HG02870 (cell line): Measurements from ENCODE around the gene MTFP1.
"Not testable (repeated sequence)": the region's sequence is repeated elsewhere in the genome, so short reads cannot be mapped to it uniquely, and the experiment has no call there.

Experiments used
- ATAC-seq: cut with Tn5 transposase; IDR thresholded peaks from one replicate; pipeline ENCODE4 v1.9.1; 2021; ENCODE audit warnings: mild to moderate bottlenecking, moderate library complexity; ENCODE audit not compliant: unreplicated experiment

The MTFP1 gene

GRCh38 chr22:30425327-30425615 lies 297 bp upstream of the MTFP1 start:
- no peak for ATAC-seq

- ATAC-seq = no peak
These were observed 1.1 kb downstream of the MTFP1 start for GRCh38 chr22:30426388-30427353.

GRCh38 chr22:30427871-30428270 lies 2.3 kb downstream of the MTFP1 start:
- no peak for ATAC-seq

GRCh38 chr22:30429887-30430286 lies 4.3 kb downstream of the MTFP1 start:
- ATAC-seq = no peak

- no peak for ATAC-seq
These were observed 5.4 kb downstream of the MTFP1 start for GRCh38 chr22:30430933-30431332.

- no peak for ATAC-seq
These were observed 6.5 kb downstream of the MTFP1 start for GRCh38 chr22:30432096-30432495.

- ATAC-seq = no peak
These were observed 7.0 kb downstream of the MTFP1 start for GRCh38 chr22:30432520-30432919.

- no peak for ATAC-seq
These were observed 7.7 kb downstream of the MTFP1 start for GRCh38 chr22:30433227-30433626.

GRCh38 chr22:30433773-30434172 lies 8.2 kb downstream of the MTFP1 start:
- ATAC-seq = no peak

- ATAC-seq = no peak
These were observed 9.3 kb downstream of the MTFP1 start for GRCh38 chr22:30434843-30435242.

GRCh38 chr22:30435674-30436126 lies 10.1 kb downstream of the MTFP1 start:
- ATAC-seq = no peak

- no peak for ATAC-seq
These were observed 10.6 kb downstream of the MTFP1 start for GRCh38 chr22:30436196-30436595.

GRCh38 chr22:30438559-30438958 lies 13.0 kb downstream of the MTFP1 start:
- no peak for ATAC-seq

- no peak for ATAC-seq
These were observed 13.7 kb downstream of the MTFP1 start for GRCh38 chr22:30439226-30439625.

GRCh38 chr22:30439836-30440235 lies 14.3 kb downstream of the MTFP1 start:
- ATAC-seq = no peak

- ATAC-seq = no peak
These were observed 15.5 kb downstream of the MTFP1 start for GRCh38 chr22:30441088-30441487.

GRCh38 chr22:30444632-30445437 lies 19.3 kb downstream of the MTFP1 start:
- no peak for ATAC-seq

GRCh38 chr22:30445438-30446145 lies 20.0 kb downstream of the MTFP1 start:
- no peak for ATAC-seq

GRCh38 chr22:30447656-30448055 lies 22.1 kb downstream of the MTFP1 start:
- ATAC-seq = no peak

- not testable (repeated sequence) for ATAC-seq
These were observed 25.9 kb downstream of the MTFP1 start for GRCh38 chr22:30451488-30451887.

GRCh38 chr22:30452861-30453260 lies 27.3 kb downstream of the MTFP1 start:
- ATAC-seq = no peak
